ENCODE results near the gene DENND1A.
"Not testable (repeated sequence)": the region's sequence is repeated elsewhere in the genome, so short reads cannot be mapped to it uniquely, and the experiment has no call there.

Gene DENND1A

GRCh38 chr9:123929870-123930831 is at the start of gene DENND1A:
Gene DENND1A, minus strand, starts transcription at chr9:123930126. Its CDS starts 221 bp downstream, at chr9:123929905.
- peak; percentile 46 for DNase-seq (ENCODE audit: low read depth)

- DNase-seq (ENCODE audit: low read depth): no peak
These were observed 49.1 kb upstream of the DENND1A start for GRCh38 chr9:123978981-123979380.

GRCh38 chr9:123976579-123976978 is 46.7 kb upstream of the DENND1A start:
- DNase-seq (ENCODE audit: low read depth): not testable (repeated sequence)

- no peak for DNase-seq (ENCODE audit: low read depth)
These were observed 45.9 kb upstream of the DENND1A start for GRCh38 chr9:123975871-123976270.

GRCh38 chr9:123974471-123974870 is 44.5 kb upstream of the DENND1A start:
- DNase-seq (ENCODE audit: low read depth): no peak

- DNase-seq (ENCODE audit: low read depth): no peak
These were observed 43.8 kb upstream of the DENND1A start for GRCh38 chr9:123973590-123974223.

DNA sequence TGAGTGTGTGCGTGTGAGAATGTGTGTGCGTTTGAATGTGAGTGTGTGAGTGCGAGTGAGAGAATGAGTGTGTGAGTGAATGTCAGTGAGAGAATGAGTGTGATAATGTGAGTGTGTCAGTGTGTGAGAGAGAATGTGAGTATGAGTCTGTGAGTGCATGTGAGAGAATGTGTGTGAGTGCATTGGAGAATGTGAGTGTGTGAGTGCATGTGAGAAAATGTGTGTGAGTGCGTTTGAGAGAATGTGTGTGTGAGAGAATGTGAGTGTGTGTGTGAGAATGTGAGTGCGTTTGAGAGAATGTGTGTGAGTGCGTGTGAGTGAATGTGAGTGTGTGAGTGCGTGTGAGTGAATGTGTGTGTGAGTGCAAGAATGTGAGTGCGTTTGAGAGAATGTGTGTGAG is 42.7 kb upstream of the DENND1A start:
- DNase-seq (ENCODE audit: low read depth): no peak

DNA sequence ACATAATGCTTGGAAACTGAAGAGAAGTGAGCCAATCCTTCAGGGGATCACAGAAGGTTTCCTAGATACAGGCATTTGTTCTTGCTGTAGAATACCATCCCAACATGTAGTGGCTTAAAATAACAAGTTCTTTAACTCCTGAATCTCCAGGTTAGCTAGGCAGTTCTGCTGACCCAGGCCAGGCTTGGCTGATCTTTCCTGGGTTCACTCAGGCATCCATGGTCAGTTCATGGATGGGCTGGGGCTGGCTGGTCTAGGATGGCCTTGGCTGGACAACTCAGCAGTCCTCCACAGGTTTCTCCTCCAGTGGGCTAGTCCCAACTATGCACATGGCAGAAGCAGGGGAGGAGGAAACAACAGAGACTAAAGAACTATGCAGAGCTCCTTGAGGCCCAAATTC is 37.4 kb upstream of the DENND1A start:
- DNase-seq (ENCODE audit: low read depth): no peak

- no peak for DNase-seq (ENCODE audit: low read depth)
These were observed 36.1 kb upstream of the DENND1A start for GRCh38 chr9:123965801-123966686.

DNA sequence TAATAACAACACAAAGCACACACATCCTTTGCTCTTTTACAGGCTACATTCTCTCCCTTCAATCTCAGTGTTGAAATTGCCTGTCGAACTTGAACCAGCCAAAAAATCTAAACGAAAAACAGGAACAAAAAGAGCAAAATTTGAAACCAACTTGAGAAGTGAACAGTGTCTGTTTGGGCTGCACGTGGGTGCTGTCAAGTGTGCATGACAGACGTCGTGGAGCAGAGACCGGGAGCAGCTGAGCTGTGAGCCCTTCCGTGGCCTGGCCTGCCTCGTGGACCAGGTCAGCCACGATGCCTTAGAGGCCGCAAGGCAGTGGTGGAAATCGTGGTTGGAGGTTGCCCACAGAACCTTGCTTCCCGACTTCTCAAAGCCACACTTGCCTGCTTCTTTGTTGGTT is 34.8 kb upstream of the DENND1A start:
- no peak for DNase-seq (ENCODE audit: low read depth)

- DNase-seq (ENCODE audit: low read depth): no peak
These were observed 31.0 kb upstream of the DENND1A start for GRCh38 chr9:123960965-123961364.

DNA sequence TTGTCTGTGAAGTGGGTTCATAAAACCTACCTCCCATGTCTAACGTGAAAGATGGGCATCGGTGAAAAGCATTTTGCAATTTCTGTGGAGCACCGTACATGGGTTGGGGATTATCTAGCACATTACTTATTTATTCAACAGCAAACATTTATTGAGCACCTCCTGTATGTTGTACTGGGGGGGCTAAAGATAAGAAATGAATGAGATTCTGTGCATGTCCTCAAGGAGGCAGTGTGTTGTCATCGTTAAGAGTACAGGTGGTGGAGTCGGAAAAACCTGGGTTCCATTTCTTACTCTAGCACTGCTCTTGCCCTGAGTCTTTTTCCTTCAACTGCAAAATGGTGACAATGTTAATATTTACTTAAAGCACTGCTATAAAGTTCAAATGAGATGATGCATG is 30.4 kb upstream of the DENND1A start:
- DNase-seq (ENCODE audit: low read depth): no peak

- no peak for DNase-seq (ENCODE audit: low read depth)
These were observed 29.9 kb upstream of the DENND1A start for GRCh38 chr9:123959787-123960186.

DNA sequence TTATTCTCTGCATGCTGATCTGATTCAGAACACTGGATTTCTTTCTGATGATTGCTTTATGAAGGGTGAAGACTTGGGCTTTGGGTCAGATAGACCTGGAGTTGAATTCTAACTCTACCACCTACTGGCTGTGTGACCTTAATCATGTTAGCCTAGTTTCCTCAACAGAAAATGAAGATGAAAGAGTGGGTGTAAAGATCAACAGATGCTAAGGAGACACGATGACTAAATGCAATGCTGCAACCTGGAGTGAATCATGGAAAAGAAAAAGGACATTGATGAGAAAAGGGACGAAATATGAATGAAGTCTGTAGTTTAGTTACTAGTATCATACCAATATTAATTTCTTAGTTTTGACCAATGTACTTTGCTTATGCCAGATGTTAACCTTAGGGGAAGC is 27.8 kb upstream of the DENND1A start:
- no peak for DNase-seq (ENCODE audit: low read depth)

- no peak for DNase-seq (ENCODE audit: low read depth)
These were observed 27.3 kb upstream of the DENND1A start for GRCh38 chr9:123957168-123957721.

GRCh38 chr9:123955637-123956036 is 25.7 kb upstream of the DENND1A start:
- no peak for DNase-seq (ENCODE audit: low read depth)

- DNase-seq (ENCODE audit: low read depth): peak; percentile 19
These were observed 24.8 kb upstream of the DENND1A start for GRCh38 chr9:123954518-123955280.

- no peak for DNase-seq (ENCODE audit: low read depth)
These were observed 22.9 kb upstream of the DENND1A start for GRCh38 chr9:123952641-123953495.

DNA sequence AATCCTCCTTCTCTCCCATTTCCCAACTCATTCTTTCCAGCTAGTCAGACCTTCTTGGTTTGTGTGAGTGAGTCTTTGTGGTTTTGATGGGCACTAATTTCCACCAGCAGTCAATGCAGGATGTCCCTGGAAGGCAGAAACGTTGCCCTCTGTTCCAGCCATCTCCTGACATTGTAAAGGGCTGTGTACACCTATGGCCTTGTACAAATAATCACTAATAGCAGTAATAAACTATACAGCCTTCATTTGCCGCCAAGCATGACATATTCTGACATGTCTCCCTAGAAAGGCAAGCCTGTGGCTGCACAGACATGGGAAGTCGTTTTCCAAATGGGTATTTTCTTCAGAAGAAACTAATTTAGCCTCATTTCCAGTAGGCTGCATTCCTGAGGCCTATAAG is 18.4 kb upstream of the DENND1A start:
- no peak for DNase-seq (ENCODE audit: low read depth)

- DNase-seq (ENCODE audit: low read depth): no peak
These were observed 17.4 kb upstream of the DENND1A start for GRCh38 chr9:123947326-123947725.

Data from HS-5 (cell line).